ENCODE results near the gene WDR48.
A peak's percentile ranks its signal among the peaks of the same experiment; 100 is the strongest.

WDR48 gene

GRCh38 chr3:39133093-39133490 is 81.3 kb downstream of the WDR48 start:
- TF ChIP-seq, protein P1, sequence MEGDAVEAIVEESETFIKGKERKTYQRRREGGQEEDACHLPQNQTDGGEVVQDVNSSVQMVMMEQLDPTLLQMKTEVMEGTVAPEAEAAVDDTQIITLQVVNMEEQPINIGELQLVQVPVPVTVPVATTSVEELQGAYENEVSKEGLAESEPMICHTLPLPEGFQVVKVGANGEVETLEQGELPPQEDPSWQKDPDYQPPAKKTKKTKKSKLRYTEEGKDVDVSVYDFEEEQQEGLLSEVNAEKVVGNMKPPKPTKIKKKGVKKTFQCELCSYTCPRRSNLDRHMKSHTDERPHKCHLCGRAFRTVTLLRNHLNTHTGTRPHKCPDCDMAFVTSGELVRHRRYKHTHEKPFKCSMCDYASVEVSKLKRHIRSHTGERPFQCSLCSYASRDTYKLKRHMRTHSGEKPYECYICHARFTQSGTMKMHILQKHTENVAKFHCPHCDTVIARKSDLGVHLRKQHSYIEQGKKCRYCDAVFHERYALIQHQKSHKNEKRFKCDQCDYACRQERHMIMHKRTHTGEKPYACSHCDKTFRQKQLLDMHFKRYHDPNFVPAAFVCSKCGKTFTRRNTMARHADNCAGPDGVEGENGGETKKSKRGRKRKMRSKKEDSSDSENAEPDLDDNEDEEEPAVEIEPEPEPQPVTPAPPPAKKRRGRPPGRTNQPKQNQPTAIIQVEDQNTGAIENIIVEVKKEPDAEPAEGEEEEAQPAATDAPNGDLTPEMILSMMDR (IDR thresholded peaks at IDR 0.05): no peak
- no peak for DNase-seq (ENCODE audit: low spot score)
- Histone ChIP-seq H3K27ac (no peak overlapping the region), H3K4me3 (no peak overlapping the region)

DNA sequence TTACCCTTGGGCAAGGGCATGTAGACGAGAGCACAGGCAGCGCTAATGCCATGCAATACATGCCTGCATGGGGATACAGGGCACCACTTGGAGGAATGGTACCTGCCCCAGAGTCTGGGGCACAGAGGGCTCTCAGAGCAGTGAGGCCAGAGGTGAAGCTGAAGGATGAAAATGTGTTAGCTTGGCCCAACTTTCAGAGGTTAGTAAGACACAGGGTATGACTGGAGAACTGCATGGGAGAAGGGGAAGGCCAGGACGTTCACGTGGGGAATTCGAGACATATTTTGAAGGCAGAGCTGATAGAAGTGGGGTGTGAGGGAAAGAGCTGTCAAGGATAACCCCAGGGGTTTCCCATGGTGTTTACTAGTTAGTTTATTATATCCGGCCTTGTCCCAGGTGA is 82.0 kb downstream of the WDR48 start:
- no peak overlapping the region for H3K27ac ChIP-seq
- TF ChIP-seq, protein P1 (IDR thresholded peaks at IDR 0.05): no peak
- no peak overlapping the region for H3K4me3 ChIP-seq
- no peak for DNase-seq (ENCODE audit: low spot score)

DNA sequence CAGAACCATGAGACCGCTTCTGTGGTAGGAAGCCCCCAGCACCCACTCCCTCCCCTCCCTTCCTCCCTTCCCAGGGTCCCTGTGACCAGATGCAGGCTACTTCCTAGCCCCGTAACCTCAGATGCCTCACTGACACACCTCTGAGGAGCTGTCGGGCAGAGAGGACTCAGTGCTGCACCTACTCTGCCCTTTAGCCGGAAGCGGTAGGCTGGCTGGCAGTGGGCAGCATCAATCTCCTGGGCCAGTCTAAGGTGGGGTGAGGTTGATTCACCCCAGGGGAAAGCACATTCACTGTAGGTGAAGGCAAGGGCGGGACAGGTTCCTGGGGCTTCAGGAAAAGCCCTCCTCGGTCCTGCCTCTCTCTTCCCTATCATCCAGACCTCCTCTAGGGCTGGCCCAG is 82.5 kb downstream of the WDR48 start:
- Histone ChIP-seq H3K4me3 (no peak overlapping the region), H3K27ac (no peak overlapping the region)
- TF ChIP-seq, protein P1 (IDR thresholded peaks at IDR 0.05): no peak
- no peak for DNase-seq (ENCODE audit: low spot score)

- no peak for DNase-seq (ENCODE audit: low spot score)
- TF ChIP-seq, protein P1 (IDR thresholded peaks at IDR 0.05): no peak
- no peak overlapping the region for H3K4me3 ChIP-seq
- H3K27ac ChIP-seq: peak overlapping the region in 1 of 2 donors; percentile 13
Observed at GRCh38 chr3:39135170-39135805, 83.5 kb downstream of the WDR48 start.

- no peak overlapping the region for H3K27ac ChIP-seq
- DNase-seq (ENCODE audit: low spot score): peak; percentile 73
- TF ChIP-seq, protein P1 (IDR thresholded peaks at IDR 0.05): no peak
- H3K4me3 ChIP-seq: no peak overlapping the region
Observed at GRCh38 chr3:39136533-39137434, 85.0 kb downstream of the WDR48 start.

GRCh38 chr3:39137435-39137936 is 85.7 kb downstream of the WDR48 start:
- no peak overlapping the region for H3K27ac ChIP-seq
- TF ChIP-seq, protein P1 (IDR thresholded peaks at IDR 0.05): no peak
- DNase-seq (ENCODE audit: low spot score): no peak
- no peak overlapping the region for H3K4me3 ChIP-seq
